OCI-M1 (cell line): ENCODE measurements around the gene DYNC1LI2.

ENCODE experiments used
- DNase-seq: peaks from one replicate; lab custom pipeline; 2025; lab: John Stamatoyannopoulos, UW

DYNC1LI2 gene

DNA sequence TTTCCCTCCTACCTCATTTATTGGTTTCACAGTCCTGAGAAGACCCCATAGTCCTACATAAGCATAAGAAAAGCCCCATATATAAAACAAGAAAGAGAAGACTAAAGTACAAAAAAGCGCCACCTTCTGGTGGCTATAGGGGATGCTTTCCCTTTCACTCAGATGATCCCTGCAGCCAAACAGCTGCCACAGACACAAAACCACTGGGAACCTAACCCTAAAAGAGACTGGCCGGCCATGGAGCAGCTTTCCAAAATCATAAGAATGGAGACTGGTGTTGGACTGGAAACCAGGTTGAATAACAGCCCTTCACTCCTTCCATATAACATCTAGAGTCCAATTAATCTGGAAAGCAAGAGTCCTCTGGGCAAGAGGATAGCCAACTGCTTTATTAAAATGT is 11.4 kb downstream of the DYNC1LI2 start:
- DNase-seq = peak; percentile 70

DNA sequence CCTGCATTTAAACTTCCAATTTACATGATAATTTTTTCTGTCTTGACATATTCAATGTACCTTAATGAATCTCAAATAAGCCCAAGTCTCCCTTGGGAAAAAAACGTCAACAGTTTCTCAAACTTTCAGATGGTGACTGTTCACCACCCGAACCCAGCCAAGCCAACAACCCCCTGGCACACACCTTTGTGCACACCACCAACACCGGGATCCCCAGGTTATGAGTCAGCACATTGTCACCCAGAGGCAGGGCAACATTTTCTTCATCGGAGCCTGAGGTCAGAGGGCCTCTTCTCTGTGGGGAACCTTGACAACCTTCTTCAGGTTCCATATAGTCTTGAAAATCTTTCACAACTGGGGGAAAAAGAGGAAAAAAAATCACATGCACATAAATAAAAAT is 15.5 kb downstream of the DYNC1LI2 start:
- DNase-seq = no peak

DNA sequence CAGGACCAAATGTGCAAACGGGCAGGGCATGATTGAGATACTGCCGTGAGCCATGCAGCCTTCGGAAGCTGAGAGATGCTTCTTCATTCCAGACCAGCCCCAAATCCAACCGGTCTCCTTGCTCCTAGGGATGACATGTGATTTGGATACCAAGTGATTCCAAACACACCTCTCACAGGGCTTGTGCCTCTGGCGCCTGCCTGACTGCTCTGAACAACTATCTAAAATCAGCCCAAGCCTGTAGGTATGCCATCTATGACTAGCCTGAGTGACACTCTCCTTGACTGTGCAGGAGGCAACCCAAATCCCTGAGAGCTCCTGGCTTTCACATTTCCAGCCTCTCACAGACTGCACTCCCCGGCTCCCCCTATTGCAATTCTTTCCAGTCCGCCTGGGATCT is 20.3 kb downstream of the DYNC1LI2 start:
- no peak for DNase-seq

- DNase-seq = no peak
Observed at GRCh38 chr16:66728804-66729203, 22.6 kb downstream of the DYNC1LI2 start.

DNA sequence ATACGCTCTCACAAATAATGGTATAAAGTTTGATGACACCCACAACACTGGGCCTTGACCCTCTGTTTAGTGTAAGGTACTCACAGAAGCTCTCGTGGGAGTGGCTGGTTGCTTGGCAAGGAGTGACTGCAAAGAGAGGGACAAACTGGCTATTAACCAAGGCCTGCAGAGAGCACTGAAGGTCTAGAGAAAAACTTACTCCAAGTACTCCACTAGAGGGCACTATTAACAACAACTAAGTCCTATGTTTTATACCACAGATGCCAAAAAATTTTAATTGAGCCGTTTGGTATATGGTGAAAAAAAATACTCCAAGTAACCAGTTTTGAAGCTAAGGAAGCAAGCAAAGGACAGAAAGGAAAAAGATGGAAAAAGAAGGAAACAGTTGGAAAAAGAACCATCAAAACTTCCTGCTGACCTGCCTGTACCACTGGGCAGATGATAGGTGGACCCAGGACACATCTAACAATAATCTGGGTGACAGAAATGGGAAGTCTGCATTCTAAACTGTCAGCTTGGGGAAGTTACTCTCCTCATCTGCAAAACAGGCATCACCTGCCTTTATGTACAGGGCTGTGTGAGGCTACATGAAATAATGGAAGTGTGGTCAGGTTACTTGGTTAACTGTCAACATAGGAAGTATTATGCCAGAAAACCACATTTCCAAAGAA is 23.2 kb downstream of the DYNC1LI2 start:
- DNase-seq = peak; percentile 76

DNA sequence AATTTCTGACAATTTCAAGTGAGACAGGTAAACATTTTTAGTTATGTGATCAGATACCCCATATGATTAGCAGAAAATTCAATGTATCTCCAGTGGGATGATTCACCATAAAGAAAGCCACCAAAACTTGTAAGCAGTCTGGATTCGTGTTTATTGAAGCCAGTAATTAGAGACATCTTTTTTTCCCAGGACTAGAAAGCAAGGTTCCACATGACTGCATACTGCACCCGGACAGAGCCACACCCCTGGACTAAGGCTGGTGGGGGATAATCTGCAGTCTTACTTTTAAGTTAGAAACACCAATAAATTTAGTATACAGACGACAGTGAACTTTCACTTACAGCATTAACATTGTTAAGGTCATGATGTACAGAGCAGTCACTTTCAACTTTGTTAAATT is 30.6 kb downstream of the DYNC1LI2 start:
- DNase-seq = no peak

GRCh38 chr16:66719246-66719645 is 32.2 kb downstream of the DYNC1LI2 start:
- no peak for DNase-seq

DNA sequence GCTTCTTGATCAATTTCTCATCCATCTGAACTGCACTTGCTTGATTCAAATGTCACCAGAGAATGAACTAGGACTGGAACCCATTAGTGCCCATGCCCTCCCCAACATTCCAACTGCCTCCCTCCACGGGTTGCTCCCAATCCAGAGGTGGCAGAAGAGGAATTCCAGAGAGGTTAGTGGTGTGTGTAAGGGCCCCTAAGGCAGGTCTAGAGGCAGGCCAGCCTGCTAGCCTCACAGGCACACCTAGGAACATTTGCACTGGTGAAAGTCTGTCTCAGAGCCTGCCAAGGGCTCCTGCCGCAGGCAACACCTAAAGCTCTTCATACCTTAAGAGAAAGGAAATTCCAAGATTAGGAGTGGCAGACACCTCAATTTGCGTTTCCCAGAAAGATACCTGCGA is 33.6 kb downstream of the DYNC1LI2 start:
- no peak for DNase-seq

GRCh38 chr16:66717112-66717675 is 34.2 kb downstream of the DYNC1LI2 start:
- peak; percentile 68 for DNase-seq

DNA sequence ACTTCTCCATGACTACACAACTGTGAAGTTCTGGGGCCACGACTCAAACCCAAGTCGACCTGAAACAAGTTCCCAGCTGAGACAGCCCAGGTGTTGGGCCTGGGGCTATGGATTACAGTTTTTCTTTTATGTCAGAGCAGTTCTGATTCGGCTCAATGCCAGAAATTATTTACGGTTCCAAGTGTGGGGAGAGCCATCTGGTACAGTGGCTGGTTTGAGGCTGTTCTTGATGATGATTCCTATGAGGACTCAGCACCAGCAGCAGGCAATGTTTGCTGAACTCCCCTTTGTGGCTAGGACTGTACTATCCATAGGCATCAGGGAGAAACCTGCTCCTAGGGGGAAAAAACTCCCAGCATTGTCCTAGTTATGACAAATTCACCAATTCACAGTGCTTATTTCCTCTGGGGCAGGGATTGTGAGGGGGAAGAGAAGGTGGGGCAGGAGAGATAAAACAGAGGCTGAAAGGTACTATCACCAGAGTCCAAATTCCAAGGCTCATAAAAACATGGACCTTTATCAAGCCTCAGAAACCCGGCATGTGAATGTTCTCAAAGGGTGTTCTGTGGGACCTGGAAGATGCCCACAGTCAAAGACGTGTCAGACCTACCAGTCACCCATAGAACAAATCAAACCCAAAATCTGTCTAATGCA is 36.6 kb downstream of the DYNC1LI2 start:
- no peak for DNase-seq

DNA sequence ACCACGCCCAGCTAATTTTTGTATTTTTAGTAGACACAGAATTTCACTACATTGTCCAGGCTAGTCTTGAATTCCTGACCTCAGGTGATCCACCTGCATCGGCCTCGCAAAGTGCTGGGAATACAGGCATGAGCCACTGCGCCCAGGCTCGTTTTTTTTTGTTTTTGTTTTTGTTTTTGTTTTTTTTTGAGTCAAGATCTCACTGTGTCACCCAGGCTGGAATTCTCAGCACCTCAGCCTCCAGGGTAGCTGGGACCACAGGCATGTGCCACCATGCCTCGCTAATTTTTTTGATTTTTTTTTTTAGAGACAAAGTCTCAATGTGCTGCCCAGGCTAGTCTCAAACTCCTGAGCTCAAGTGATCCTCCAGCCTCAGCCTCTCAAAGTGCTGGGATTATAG is 37.3 kb downstream of the DYNC1LI2 start:
- no peak for DNase-seq

- no peak for DNase-seq
Observed at GRCh38 chr16:66713076-66713475, 38.3 kb downstream of the DYNC1LI2 start.

DNA sequence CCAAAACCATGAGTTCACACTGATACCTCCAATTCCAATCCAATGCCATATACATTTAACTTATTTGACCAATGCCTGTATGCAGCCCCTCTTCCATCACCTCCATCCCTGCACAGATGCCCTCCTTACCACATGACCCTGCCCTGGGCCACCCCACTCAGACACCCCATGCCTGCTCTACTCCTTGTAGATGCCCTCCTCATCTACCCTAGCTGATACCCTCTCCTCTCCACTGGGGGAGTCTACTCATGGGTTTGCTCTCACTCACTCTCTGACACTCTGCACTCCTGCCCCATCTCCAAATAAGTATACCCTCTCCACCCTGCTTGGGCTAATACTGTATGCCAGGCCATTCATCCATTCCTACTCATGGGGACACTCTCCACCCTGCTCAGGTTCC is 38.9 kb downstream of the DYNC1LI2 start:
- no peak for DNase-seq

DNA sequence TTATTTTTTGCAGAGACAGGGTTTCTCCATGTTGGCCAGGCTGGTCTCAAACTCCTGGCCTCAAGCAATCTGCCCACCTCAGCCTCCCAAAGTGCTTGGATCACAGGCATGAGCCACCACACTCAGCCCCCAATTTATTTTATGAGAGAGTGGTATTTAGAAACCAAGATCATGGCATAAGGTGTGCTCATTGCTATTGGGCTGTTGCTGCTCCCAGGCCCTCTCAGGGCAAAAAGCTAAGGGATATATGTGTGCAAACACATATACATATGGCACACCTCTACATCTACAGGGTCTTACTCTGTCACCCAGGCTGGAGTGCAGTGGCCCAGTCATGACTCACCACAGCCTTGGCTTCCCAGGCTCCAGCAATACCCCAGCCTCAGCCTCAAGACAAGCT is 39.8 kb downstream of the DYNC1LI2 start:
- DNase-seq = no peak

GRCh38 chr16:66706506-66706880 is 44.9 kb downstream of the DYNC1LI2 start:
- DNase-seq = no peak

GRCh38 chr16:66705790-66706505 is 45.5 kb downstream of the DYNC1LI2 start:
- DNase-seq = no peak

DNA sequence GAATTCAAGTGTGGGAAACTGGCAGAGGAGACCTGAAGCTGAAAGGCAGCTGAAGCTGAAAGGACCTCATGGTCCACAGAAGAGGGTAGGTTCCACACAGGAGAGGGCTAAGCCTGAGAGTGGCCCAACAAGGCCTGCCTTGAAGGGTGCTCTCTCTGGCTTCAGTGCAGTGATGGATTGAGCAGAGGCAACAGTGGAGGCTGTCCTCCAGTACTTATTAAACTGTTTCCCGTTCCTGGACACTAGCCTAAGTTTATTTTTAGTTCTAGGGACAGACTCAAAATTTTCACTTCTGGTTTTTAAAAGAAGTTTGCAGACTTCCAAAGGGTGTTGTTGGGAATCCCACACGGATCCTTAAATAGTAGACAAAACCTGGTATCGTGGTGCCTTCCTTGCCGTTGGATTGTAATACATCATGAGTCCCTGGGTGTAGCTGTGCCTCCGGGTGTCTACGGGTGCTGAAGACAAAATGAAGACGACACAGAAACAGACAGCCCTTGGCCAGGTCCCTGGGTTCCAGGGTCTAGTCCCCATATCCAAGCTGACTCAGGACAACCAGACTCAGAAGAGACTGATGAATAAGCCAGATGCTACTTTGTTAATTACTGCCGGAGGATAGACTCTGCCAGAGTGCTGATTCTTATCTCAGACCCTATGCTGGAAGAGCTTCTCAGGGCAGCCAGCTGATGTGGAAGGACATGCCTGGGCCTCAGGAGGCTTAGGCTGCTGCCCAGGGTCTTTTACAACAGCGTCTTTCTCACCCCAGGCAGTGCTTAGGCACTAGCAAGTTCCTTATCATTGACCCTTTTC is 47.8 kb downstream of the DYNC1LI2 start:
- peak; percentile 21 for DNase-seq

- DNase-seq = no peak
Observed at GRCh38 chr16:66701516-66701915, 49.9 kb downstream of the DYNC1LI2 start.

DNA sequence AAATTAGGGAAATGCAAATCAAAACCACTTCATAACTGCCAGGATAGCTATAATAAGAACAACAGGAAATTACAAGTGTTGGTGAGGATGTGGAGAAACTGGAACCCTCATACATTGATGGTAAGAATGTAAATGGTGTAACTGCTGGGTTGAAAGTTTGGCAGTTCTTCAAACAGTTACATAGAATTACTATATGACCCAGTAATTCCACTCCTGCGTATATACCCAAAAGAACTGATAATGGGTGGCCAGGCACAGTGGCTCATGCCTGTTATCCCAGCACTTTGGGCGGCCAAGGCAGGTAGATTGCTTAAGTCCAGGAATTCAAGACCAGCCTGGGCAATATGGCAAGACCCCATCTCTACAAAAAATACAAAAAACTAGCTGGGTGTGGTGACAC is 50.4 kb downstream of the DYNC1LI2 start:
- no peak for DNase-seq

GRCh38 chr16:66699898-66700297 is 51.5 kb downstream of the DYNC1LI2 start:
- no peak for DNase-seq

DNA sequence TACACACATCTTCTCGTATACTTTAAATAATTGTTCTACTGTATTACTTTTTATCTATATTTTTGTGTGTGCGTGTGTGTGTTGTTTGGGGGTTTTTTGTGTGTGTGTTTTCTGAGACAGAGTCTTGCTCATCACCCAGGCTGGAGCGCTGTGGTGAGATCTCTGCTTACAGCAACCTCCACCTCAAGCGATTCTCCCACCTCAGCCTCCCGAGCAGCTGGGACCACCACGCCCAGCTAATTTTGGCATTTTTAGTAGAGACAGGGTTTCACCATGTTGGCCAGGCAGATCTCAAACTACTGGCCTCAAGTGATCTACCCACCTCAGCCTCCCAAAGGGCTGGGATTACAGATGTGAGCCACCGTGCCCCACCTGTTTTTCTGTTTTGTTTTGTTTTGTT is 53.4 kb downstream of the DYNC1LI2 start:
- DNase-seq = no peak
